Epithelial cell of alveolus of lung (primary cell): ENCODE results near the gene C16orf86. TPM values are rescaled to one million over a fixed set of nuclear protein-coding genes. Genes with fewer than 3 reads are reported as not detected.

Experiments used
- total RNA-seq: library from RNA; depleted of rRNA; stranded (reverse); fragments of >200 nt; gene quantifications from 2 replicates; pipeline ENCODE4 v1.2.1, GENCODE V29; 2015

The C16orf86 gene
- total RNA-seq, result 2.3 and 11.7 TPM in 2 replicates

GRCh38 chr16:67666559-67667452, at the start of gene C16orf86, which contains the start of gene ENKD1:
Gene C16orf86, plus strand, starts transcription at chr16:67666814. Its CDS starts 157 bp downstream, at chr16:67666971.
Gene ENKD1, minus strand, starts transcription at chr16:67666750. Its CDS starts 308 bp downstream, at chr16:67666442.

GRCh38 chr16:67659675-67660563, 6.7 kb upstream of the C16orf86 start, which contains the start of gene ACD:
Gene ACD, minus strand, starts transcription at chr16:67660260. Its CDS starts 40 bp downstream, at chr16:67660220.

GRCh38 chr16:67660564-67661028, 6.0 kb upstream of the C16orf86 start, which contains the start of gene PARD6A:
Gene PARD6A, plus strand, starts transcription at chr16:67660960. Its CDS starts 79 bp downstream, at chr16:67661039.

Other genes starting within 250 kb of the C16orf86 start
- gene HSD11B2, start 235.7 kb upstream of the C16orf86 start, total RNA-seq, result 2.7 TPM in 1 of 2 replicates, not detected in the other
- 115 and 125 TPM in 2 replicates for gene ATP6V0D1, start 185.7 kb upstream of the C16orf86 start, total RNA-seq
- gene AGRP, start 183.3 kb upstream of the C16orf86 start, total RNA-seq, result not detected in 2 replicates
- gene RIPOR1, start 138.0 kb upstream of the C16orf86 start, total RNA-seq, result 23.4 and 28.3 TPM in 2 replicates
- gene CTCF, start 104.3 kb upstream of the C16orf86 start, total RNA-seq, result 21.7 and 36.6 TPM in 2 replicates
- gene CARMIL2, start 21.7 kb upstream of the C16orf86 start, total RNA-seq, result 0.91 and 2.4 TPM in 2 replicates
- gene ACD, start 6.6 kb upstream of the C16orf86 start, total RNA-seq, result 27.3 and 27.9 TPM in 2 replicates
- 0.16 and 1.7 TPM in 2 replicates for gene PARD6A, start 5.9 kb upstream of the C16orf86 start, total RNA-seq
- gene ENKD1, start 64 bp upstream of the C16orf86 start, total RNA-seq, result 12.8 and 26.7 TPM in 2 replicates
- 9.3 and 12.3 TPM in 2 replicates for gene GFOD2, start 52.5 kb downstream of the C16orf86 start, total RNA-seq
- 5.7 and 6.9 TPM in 2 replicates for gene RANBP10, start 139.7 kb downstream of the C16orf86 start, total RNA-seq
- gene TSNAXIP1, start 140.1 kb downstream of the C16orf86 start, total RNA-seq, result 0.16 and 0.26 TPM in 2 replicates
- 35.8 and 51.5 TPM in 2 replicates for gene THAP11, start 175.5 kb downstream of the C16orf86 start, total RNA-seq
- gene NUTF2, start 180.1 kb downstream of the C16orf86 start, total RNA-seq, result 68.6 and 265 TPM in 2 replicates
- 22.6 and 29.6 TPM in 2 replicates for gene CENPT, start 180.9 kb downstream of the C16orf86 start, total RNA-seq
- 41.2 and 50.0 TPM in 2 replicates for gene EDC4, start 206.2 kb downstream of the C16orf86 start, total RNA-seq
- 0.96 TPM in 1 of 2 replicates, not detected in the other for gene NRN1L, start 218.1 kb downstream of the C16orf86 start, total RNA-seq
- gene PSKH1, start 226.4 kb downstream of the C16orf86 start, total RNA-seq, result 9.4 and 23.6 TPM in 2 replicates